Progenitor cell of endocrine pancreas (in vitro differentiated cells): ENCODE results near the gene CYB5D1. TPM values are rescaled to one million over a fixed set of nuclear protein-coding genes. Genes with fewer than 3 reads are reported as not detected.

Experiments used
- DNase-seq: peaks from one replicate; pipeline ENCODE4 v3.0.0; 2021; ENCODE audit warnings: low spot score; ENCODE audit not compliant: unreplicated experiment
- H3K27ac Mint-ChIP-seq: 2 replicates; pipeline ENCODE4 v1.8.0; 2021; ENCODE audit warnings: mild to moderate bottlenecking, moderate library complexity, mixed read lengths
- H3K27me3 Mint-ChIP-seq: 2 replicates; pipeline ENCODE4 v1.8.0; 2021; ENCODE audit warnings: mixed read lengths
- H3K36me3 Mint-ChIP-seq: 2 replicates; pipeline ENCODE4 v1.8.0; 2022; ENCODE audit warnings: mixed read lengths; ENCODE audit not compliant: insufficient read depth
- H3K4me1 Mint-ChIP-seq: 2 replicates; pipeline ENCODE4 v1.8.0; 2021; ENCODE audit warnings: low read depth, mixed read lengths
- H3K4me3 Mint-ChIP-seq: 2 replicates; pipeline ENCODE4 v1.8.0; 2021; ENCODE audit warnings: low read depth, mild to moderate bottlenecking, moderate library complexity, mixed read lengths
- H3K9me3 Mint-ChIP-seq: 2 replicates; pipeline ENCODE4 v1.8.0; 2021; ENCODE audit warnings: low read depth, mixed read lengths
- total RNA-seq: library from RNA; stranded (reverse); gene quantifications from 2 replicates; pipeline ENCODE4 v1.2.1, GENCODE V29; 2021
- TF ChIP-seq, protein P1 (sequence below): fragments of 200-600 bp; sonication (generic); IDR thresholded peaks from one replicate; pipeline ENCODE4 v1.5.0; 2021; ENCODE audit warnings: antibody characterized with exemption, mild to moderate bottlenecking; ENCODE audit not compliant: unreplicated experiment

The CYB5D1 gene
- total RNA-seq, 1 donor from 2014 or later: 18.2 TPM

DNA sequence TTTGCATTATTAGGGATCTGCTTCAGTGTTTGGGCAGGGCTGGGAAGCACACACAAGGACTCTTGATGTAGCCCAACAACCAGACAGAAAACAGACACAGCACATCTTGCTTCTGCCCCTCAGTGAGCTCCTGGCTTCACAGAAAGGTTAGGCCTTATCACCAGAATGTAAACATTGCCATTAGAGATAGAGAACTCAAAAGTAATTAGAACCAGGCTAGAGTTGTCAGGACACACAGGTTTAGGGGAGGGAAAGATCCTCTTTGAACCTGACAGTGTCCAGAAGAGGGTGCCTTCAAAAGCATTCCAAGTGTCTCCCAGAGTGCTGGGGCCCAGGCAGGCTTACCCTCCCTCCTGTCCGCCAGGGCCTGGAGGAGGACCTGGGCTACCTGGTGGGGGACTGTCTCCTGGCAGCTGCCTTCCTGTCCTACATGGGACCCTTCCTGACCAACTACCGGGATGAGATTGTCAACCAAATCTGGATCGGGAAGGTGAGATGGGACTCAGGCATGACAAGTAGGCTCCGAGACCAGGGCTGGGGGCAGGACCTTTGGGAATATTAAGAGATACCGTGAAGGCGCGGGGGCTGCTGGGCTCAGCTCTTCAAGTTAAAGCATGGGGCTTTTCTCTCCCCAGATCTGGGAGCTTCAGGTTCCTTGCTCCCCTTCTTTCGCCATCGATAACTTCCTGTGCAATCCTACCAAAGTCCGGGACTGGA, 40.7 kb upstream of the CYB5D1 start:
- Mint-ChIP-seq H3K27me3 (peaks cover 60% of the 10 kb centered on the region), H3K36me3 (no peaks in the 10 kb centered on the region), H3K4me3 (no peak overlapping the region), H3K27ac (no peak overlapping the region), H3K4me1 (peaks cover 10% of the 10 kb centered on the region), H3K9me3 (no peaks in the 10 kb centered on the region)
- TF ChIP-seq, protein P1, sequence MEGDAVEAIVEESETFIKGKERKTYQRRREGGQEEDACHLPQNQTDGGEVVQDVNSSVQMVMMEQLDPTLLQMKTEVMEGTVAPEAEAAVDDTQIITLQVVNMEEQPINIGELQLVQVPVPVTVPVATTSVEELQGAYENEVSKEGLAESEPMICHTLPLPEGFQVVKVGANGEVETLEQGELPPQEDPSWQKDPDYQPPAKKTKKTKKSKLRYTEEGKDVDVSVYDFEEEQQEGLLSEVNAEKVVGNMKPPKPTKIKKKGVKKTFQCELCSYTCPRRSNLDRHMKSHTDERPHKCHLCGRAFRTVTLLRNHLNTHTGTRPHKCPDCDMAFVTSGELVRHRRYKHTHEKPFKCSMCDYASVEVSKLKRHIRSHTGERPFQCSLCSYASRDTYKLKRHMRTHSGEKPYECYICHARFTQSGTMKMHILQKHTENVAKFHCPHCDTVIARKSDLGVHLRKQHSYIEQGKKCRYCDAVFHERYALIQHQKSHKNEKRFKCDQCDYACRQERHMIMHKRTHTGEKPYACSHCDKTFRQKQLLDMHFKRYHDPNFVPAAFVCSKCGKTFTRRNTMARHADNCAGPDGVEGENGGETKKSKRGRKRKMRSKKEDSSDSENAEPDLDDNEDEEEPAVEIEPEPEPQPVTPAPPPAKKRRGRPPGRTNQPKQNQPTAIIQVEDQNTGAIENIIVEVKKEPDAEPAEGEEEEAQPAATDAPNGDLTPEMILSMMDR: no peak
- DNase-seq: no peak

DNA sequence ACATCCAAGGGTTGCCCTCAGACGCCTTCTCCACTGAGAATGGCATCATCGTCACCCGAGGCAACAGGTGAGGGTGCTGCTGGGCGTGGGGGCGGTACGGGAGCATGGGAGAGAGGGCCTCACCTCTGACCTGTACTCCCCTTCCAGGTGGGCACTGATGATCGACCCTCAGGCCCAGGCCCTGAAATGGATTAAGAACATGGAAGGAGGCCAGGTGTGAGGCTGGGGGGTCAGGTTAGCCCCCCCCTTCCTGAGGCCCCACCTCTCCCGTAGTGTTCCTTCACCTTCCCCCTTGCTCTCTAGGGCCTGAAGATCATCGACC, 40.2 kb upstream of the CYB5D1 start:
- H3K9me3 Mint-ChIP-seq: no peaks in the 10 kb centered on the region
- no peak overlapping the region for H3K4me3 Mint-ChIP-seq
- H3K36me3 Mint-ChIP-seq: no peaks in the 10 kb centered on the region
- TF ChIP-seq, protein P1: no peak
- no peak for DNase-seq
- H3K27ac Mint-ChIP-seq: no peak overlapping the region
- H3K27me3 Mint-ChIP-seq: peaks cover 64% of the 10 kb centered on the region
- peaks cover 10% of the 10 kb centered on the region for H3K4me1 Mint-ChIP-seq

DNA sequence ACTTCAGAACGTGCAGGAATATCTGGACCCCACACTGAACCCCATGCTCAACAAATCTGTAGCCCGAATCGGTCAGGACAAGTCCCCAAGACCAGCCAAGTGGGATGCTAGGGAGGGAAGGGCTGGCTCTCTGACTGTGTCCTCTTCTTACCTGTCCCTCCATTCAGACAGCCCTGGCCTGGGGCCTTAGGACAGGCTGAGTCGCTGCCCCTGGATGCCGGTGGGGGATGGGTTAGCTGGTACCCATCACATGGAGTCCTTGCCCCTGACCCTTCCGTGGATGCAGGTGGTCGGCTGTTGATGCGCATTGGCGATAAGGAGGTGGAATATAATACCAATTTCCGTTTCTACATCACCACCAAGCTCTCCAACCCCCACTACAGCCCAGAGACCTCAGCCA, 39.8 kb upstream of the CYB5D1 start:
- no peak overlapping the region for H3K4me3 Mint-ChIP-seq
- peaks cover 65% of the 10 kb centered on the region for H3K27me3 Mint-ChIP-seq
- no peak overlapping the region for H3K27ac Mint-ChIP-seq
- DNase-seq: no peak
- TF ChIP-seq, protein P1: no peak
- no peaks in the 10 kb centered on the region for H3K9me3 Mint-ChIP-seq
- no peaks in the 10 kb centered on the region for H3K36me3 Mint-ChIP-seq
- H3K4me1 Mint-ChIP-seq: peaks cover 10% of the 10 kb centered on the region

DNA sequence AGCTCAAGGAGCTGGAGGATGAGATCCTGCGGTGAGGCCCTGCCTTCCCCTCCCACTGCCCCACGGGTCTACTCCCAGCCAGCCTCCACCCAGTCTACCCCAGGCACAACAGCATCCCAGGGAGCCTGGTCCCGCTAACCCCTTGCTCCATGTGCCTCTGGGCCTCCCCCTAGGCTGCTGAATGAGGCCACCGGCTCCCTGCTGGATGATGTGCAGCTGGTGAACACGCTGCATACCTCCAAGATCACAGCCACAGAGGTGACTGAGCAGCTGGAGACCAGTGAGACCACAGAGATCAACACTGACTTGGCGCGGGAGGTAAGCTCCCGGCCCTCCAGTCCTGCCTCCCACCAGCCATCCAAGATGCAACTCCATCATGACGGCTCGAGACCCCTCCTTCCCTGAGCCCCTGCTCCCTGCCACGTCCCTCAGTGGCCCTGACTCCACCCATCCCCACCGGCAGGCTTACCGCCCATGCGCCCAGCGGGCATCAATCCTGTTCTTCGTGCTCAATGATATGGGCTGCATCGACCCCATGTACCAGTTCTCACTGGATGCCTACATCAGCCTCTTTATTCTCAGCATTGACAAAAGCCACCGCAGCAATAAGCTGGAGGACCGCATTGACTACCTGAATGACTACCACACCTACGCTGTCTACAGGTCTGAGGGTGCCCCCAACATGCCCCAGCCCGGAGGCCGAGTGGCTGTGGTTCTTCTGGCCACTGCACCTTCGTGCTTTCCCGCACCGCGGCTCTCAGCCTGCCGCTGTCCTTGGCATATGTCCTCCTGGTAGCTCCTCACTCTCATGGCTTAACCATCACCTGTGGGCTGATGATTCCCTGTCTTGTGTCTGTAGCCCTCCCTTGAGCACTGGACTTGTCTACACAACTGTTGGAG, 38.8 kb upstream of the CYB5D1 start:
- DNase-seq: no peak
- Mint-ChIP-seq H3K36me3 (no peaks in the 10 kb centered on the region), H3K4me1 (peaks cover 10% of the 10 kb centered on the region), H3K4me3 (no peak overlapping the region), H3K27me3 (peaks cover 73% of the 10 kb centered on the region), H3K27ac (no peak overlapping the region), H3K9me3 (no peaks in the 10 kb centered on the region)
- TF ChIP-seq, protein P1: no peak

DNA sequence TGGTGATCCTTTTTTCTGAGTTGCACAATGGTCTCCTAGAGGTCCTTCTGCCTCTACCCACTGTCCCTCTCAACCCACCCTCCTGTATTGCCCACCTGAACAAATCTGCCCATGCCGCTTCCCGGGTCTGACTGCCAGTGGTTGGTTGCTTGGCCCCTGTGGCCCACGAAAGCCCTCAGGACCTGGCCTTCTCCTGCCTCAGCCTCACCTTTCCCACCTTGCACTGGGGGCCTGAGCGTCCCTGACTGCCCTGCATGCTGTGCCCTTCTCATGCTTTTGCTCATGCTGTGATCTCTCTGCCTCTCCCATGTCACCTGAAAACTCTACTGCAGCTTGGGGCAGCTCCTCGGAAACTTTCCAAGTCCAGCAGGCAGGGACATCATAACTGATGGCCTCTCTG, 37.6 kb upstream of the CYB5D1 start:
- TF ChIP-seq, protein P1: no peak
- H3K4me1 Mint-ChIP-seq: peaks cover 10% of the 10 kb centered on the region
- H3K27me3 Mint-ChIP-seq: peaks cover 82% of the 10 kb centered on the region
- no peaks in the 10 kb centered on the region for H3K36me3 Mint-ChIP-seq
- no peak for DNase-seq
- no peaks in the 10 kb centered on the region for H3K9me3 Mint-ChIP-seq
- no peak overlapping the region for H3K27ac Mint-ChIP-seq
- no peak overlapping the region for H3K4me3 Mint-ChIP-seq
